Skin of body (tissue), 3 donors: ENCODE results near the gene RAPGEF4. TPM values are rescaled to one million over a fixed set of nuclear protein-coding genes. Genes with fewer than 3 reads are reported as not detected.
"Not testable (repeated sequence)": the region's sequence is repeated elsewhere in the genome, so short reads cannot be mapped to it uniquely, and the experiment has no call there.

Experiments used
- DNase-seq: peaks from one replicate; lab custom pipeline; 2025; lab: John Stamatoyannopoulos, UW
- small RNA-seq: library from RNA; depleted of rRNA; stranded (forward); fragments of <200 nt; gene quantifications from one replicate; pipeline ENCODE3, GENCODE V24; 2014; ENCODE audit warnings: low replicate concordance
- total RNA-seq: library from RNA; depleted of rRNA; stranded (reverse); fragments of >200 nt; gene quantifications from one replicate; pipeline ENCODE4 v1.2.3, GENCODE V29; 2014

The RAPGEF4 gene
- total RNA-seq, 1 donor from 2014 or later = 10.3 TPM

DNA sequence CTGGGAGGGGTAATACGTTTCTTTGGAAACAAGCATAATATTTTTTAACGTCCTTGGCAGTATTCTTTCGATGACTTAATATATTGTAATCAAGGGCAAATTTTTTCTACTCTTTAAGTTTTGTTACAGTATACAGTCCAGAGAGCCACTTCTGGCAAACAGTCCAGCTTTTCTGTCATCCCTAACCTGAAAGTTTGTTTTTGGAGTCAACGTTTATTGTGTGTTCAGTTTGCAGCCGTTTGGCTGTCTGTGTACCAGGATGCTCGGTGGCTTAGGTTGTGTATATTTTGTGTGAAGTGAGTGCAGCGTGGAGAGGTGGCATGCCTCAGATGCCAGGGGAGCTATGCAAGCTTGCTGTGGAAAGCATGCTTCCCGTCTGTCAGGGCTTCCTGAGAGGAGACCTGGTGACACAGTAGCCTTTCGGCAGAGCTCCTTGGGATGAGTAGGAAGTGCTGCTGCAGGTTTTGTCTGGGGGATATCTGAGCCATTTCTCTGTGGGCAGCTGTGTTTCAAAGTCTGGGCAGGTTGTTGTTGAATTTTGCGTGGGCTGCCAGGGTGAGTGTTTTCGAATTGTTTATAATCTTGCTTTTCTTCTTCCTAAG is 354.7 kb downstream of the RAPGEF4 start:
- peak; percentile 15 for DNase-seq

DNA sequence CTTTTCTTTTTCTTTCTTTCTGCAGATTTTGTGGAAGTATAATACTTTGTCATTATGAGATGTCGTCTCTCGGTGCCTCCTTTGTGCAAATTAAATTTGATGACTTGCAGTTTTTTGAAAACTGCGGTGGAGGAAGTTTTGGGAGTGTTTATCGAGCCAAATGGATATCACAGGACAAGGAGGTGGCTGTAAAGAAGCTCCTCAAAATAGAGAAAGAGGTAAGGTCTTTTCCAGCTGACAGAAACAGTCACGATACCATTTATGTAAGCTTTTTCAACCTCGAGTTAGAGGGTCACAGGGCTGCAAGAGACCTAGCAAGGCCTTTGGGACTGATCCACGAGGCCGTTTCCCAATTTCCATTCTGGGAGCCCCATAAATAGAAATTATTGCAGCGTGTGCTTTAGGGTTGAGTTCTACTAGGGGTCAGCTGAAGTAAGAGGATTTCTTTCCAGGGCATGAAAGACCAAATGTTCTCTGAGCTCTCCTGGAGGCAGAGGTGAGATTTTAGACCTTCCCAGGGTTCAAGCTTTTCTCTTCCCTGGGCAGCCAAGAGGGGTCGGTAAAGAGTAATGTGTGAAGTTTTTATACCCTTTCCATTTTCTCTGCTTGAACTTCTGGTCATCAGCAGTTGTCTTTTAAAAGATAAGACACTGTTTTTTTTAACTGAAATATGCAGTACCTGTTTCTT is 355.5 kb downstream of the RAPGEF4 start:
- DNase-seq = no peak

DNA sequence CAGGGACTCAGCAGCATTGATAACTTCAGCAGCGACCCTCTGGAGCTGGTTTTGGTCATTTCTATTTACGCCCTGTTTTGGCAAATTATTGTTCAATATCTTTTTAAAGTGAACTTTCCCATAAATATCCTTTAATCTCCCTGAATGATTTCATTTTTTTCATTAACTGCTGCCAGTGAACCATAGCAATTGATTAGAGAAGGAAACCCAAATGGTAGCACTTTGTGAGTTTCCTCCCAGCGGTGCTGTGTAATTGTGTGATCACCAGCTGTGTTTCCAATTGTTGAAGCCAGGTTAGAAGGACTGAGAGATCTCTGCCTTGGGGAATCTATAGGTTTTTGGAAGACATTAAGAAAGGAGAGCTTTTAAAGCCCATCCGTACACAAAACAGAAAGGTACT is 356.3 kb downstream of the RAPGEF4 start:
- DNase-seq = no peak

DNA sequence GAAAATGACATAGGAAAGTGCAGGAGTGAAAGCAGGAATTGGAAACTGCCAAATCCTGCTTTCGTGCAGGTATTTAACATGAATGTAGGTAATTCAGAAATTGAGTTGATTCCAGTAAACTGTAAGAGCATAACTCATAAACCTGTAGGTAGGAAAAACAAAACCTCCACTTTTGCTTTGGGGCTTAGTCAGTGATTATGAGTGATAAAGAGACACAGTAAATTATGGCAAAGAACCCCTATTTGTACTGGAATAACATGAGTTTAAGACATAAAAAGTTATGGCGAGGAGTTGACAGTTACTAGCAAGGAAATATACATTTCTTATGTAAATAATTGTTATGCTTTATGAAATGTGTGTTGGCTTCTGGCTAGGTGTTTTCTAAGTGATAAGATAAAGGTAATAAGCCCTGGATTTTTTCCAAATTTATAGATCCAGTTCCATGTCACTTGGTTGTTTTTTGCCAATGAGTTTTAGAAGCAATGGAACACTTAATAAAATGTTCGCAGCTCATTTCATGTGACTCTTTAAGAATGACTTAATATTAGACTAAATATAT is 357.3 kb downstream of the RAPGEF4 start:
- no peak for DNase-seq

- DNase-seq = not testable (repeated sequence)
Measured at GRCh38 chr2:173093617-173094016, 358.0 kb downstream of the RAPGEF4 start.

DNA sequence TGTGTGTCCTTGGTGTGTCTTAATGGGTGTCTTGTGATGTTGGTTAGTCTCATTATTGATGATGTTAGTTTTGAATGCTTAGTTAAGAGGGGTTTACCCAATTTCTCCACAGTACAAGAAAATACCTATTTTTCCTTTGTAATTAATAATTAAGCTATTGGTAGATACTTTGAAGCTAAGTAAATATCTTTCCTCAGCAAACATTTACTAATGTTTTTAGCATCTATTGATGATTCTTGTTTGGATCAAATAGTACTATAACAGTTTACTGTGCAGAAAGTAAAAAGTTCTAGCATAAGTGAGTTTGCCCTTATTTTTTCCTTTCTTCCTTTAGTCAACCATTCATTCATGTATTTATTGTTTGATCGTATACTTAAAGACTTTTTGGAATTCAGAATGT is 359.1 kb downstream of the RAPGEF4 start:
- no peak for DNase-seq

- no peak for DNase-seq
Measured at GRCh38 chr2:173095356-173095755, 359.7 kb downstream of the RAPGEF4 start.

GRCh38 chr2:173099271-173099670 is 363.6 kb downstream of the RAPGEF4 start:
- DNase-seq = no peak

GRCh38 chr2:173099804-173100203 is 364.2 kb downstream of the RAPGEF4 start:
- no peak for DNase-seq

GRCh38 chr2:173101687-173102086 is 366.0 kb downstream of the RAPGEF4 start:
- no peak for DNase-seq

Small RNAs within 50 kb of the gene (small RNA-seq; reads per million reads assigned to genes)
- not detected for gene RF01210

Other genes with a start within 250 kb of the RAPGEF4 start
- 17.7 TPM for gene PDK1, start 179.8 kb upstream of the RAPGEF4 start, total RNA-seq